ENCODE results near the gene LYRM4.

DNA sequence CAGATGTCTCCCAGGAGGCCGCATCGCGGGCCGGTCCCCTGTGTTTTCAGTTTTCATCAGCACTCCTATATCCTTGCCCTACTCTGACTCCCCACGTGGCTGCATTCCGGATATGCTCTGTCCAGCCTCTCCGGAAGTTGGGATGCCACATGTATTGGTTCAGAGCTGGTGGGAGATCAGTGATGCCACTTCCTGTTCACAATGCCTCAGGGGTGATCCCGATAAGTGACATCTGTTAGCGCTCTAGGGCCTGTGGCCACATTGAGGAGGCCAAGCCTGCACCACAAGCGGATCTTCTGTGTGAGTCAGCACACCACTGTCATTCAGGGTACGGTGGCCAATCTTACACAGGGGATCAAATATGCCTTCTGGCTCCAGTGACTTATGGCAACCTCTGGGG, 117.8 kb downstream of the LYRM4 start:
- TF ChIP-seq CTCF (IDR thresholded peaks at IDR 0.05) (no peak), POLR2A (IDR thresholded peaks at IDR 0.05) (no peak)

Data from right lobe of liver (tissue), 4 donors.